Spleen (tissue), 11 donors: ENCODE data around the gene NOXA1. TPM values are rescaled to one million over a fixed set of nuclear protein-coding genes. Genes with fewer than 3 reads are reported as not detected.
A peak's percentile ranks its signal among the peaks of the same experiment; 100 is the strongest.

Experiments
- DNase-seq: peaks from one replicate; pipeline ENCODE4 v3.0.0-alpha.2; 2020
- H3K27ac ChIP-seq, 8 donors: fragments of 200-600 bp; sonication (generic) in 7 of 8; 1 replicate in 4 of 8; 2 replicates in 4 of 8; pipeline versions ENCODE4 v1.5.0 to v1.8.0; 2016 to 2021; ENCODE audit warnings: inconsistent platforms in 4 of 8, mild to moderate bottlenecking in 4 of 8, moderate library complexity in 1 of 8
- H3K27me3 ChIP-seq, 7 donors: fragments of 200-600 bp; sonication (generic) in 6 of 7; replicated peaks in 1 of 7; 1 replicate in 4 of 7; 2 replicates in 3 of 7; pipeline versions ENCODE4 v1.5.0 to v1.8.0; 2016 to 2021; ENCODE audit warnings: inconsistent platforms in 3 of 7, mild to moderate bottlenecking in 1 of 7
- H3K36me3 ChIP-seq, 6 donors: fragments of 200-600 bp; sonication (generic) in 5 of 6; 1 replicate in 4 of 6; 2 replicates in 2 of 6; pipeline versions ENCODE4 v1.5.0 to v1.8.0; 2016 to 2021; ENCODE audit warnings: inconsistent platforms in 2 of 6
- H3K4me1 ChIP-seq, 6 donors: fragments of 200-600 bp; sonication (generic) in 5 of 6; 1 replicate in 3 of 6; 2 replicates in 3 of 6; pipeline versions ENCODE4 v1.5.0 to v1.8.0; 2016 to 2021; ENCODE audit warnings: inconsistent platforms in 3 of 6
- H3K4me3 ChIP-seq, 8 donors: fragments of 200-600 bp; sonication (generic) in 7 of 8; 1 replicate in 4 of 8; 2 replicates in 4 of 8; pipeline versions ENCODE4 v1.5.0 to v1.8.0; 2016 to 2021; ENCODE audit warnings: inconsistent platforms in 4 of 8, mild to moderate bottlenecking in 4 of 8, moderate library complexity in 2 of 8
- H3K9me3 ChIP-seq, 8 donors: fragments of 200-600 bp; sonication (generic) in 7 of 8; 1 replicate in 4 of 8; 2 replicates in 4 of 8; pipeline versions ENCODE4 v1.5.0 to v1.8.0; 2016 to 2021; ENCODE audit warnings: inconsistent platforms in 4 of 8
- POLR2A ChIP-seq, 3 donors: fragments of 450-650 bp; IDR thresholded peaks; one replicate each; pipeline ENCODE4 v1.5.1; 2017; ENCODE audit warnings: antibody characterized with exemption in 3 of 3, mild to moderate bottlenecking in 1 of 3
- POLR2AphosphoS5 ChIP-seq, 3 donors: sonication (generic); formaldehyde crosslinking; IDR thresholded peaks; one replicate each; pipeline ENCODE4 v1.5.1; 2017; ENCODE audit warnings: antibody characterized with exemption in 3 of 3
- WGBS, 5 donors: extraction: QIAGEN DNeasy Blood & Tissue Kit in 3 of 5; methylation state at CpG; one replicate each; pipeline versions ENCODE4 v1.1.5 to v1.1.7; 2013 to 2018; 5-methylcytosine and 5-hydroxymethylcytosine counted together
- intact Hi-C: fragments of 100-400 bp; cut with DNase I; formaldehyde crosslinking; loops from one replicate; pipeline ENCODE4 v1.15.0; 2023; ENCODE audit warnings: low total_unique reads
- polyA plus RNA-seq, 3 donors: library from polyadenylated mRNA; stranded (reverse); fragments of 200-250 nt; gene quantifications; one replicate each; pipeline ENCODE4 v1.2.1, GENCODE V29; 2013
- total RNA-seq, 7 donors: library from RNA; depleted of rRNA in 3 of 7; stranded (reverse); fragments of >200 nt in 3 of 7; fragmentation: NEBNext Ultra II Directional in 4 of 7; extraction: Animal tissue kit (Norgen Biotek cat#: 25700) in 4 of 7; gene quantifications; one replicate each; pipeline versions ENCODE4 v1.1.0 to v1.2.1, GENCODE V29; 2016 to 2021
- TF ChIP-seq, protein P1 (sequence below), 11 experiments: fragments of 200-600 bp in 7 of 11; fragments of 450-650 bp in 4 of 11; sonication (generic) in 4 of 11; IDR thresholded peaks in 8 of 11; conservative IDR thresholded peaks in 3 of 11; 1 replicate in 7 of 11; 2 replicates in 4 of 11; pipeline versions ENCODE4 v1.4.0 to v1.8.0; 2016 to 2021; ENCODE audit warnings: antibody characterized with exemption in 11 of 11, inconsistent platforms in 4 of 11, mild to moderate bottlenecking in 1 of 11
- donor health status: healthy with polysubstance abuse.
- donor health status: DM: no; HTN: no; CAD: no; lungs with moderate emphysema.
- donor health status: DM: no; HTN: no; CAD: no.
- donor health status: Bipolar disorder and iron deficiency.
- donor health status: healthy.
- donor health status: DM: no; HTN: no; CAD: no.
- donor health status: DM: yes; HTN: yes; CAD: no.

Gene NOXA1
- total and polyA plus RNA-seq, 10 donors = 1.9 to 15.0 (median 5.9) TPM

DNA sequence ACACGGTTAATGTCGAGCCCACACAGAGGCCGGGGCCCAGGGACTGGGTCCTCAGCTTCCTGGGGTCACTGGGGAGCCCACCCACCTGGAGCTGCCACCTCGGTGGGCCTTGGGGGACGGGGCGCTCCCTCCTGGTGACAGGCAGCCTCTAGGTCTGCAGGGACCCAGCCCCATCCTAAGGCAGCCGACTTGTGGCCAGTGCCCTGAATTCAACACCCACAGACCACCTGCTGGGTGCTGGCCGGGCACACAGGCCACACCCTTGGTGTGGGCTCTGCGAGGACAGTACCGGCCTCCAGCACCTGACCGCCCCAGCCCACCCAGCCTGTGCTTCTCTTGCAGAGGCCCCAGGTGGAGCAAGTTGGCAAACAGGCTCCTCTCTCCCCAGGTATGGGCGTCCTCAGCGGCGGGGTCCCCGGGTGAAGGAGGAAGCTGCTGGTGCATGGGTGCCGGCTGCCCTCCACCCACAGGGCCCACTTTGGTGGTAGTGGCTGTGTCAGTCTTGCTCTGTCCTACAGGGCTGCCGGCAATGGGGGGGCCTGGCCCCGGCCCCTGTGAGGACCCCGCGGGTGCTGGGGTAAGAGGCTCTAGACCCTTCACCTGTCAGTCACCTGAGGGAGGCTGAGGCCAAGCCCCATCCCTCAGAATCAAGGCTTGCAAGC lies 9.6 kb downstream of the NOXA1 start:
- 85 to 93% (median 90%) methylated on average over 5 to 20 of the region's 20 CpGs for WGBS, 5 donors
- peak; percentile 71 for DNase-seq

DNA sequence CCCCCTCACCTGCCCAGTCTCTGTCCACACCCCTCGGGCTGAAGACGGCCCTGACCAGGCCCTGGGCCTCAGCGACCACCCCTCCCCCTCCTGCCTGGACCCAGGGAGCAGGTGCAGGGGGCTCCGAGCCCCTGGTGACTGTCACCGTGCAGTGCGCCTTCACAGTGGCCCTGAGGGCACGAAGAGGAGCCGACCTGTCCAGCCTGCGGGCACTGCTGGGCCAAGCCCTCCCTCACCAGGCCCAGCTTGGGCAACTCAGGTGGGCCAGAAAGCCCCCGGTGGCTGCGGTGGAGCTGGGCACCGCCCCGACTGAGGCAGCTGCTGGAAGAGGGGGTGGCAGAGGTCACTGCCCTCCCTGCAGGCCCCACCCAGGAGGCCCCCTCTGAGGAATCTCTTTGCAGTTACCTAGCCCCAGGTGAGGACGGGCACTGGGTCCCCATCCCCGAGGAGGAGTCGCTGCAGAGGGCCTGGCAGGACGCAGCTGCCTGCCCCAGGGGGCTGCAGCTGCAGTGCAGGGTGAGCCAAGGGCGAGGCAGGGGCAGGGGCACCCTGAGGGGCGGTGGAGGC lies 10.2 kb downstream of the NOXA1 start:
- Histone ChIP-seq H3K27ac (no peak overlapping the region), H3K4me1 (peaks cover 0 to 54% (median 9%) of the 10 kb centered on the region in 6 donors), H3K36me3 (no peaks in the 10 kb centered on the region), H3K27me3 (peaks cover 0 to 76% (median 3%) of the 10 kb centered on the region in 7 donors), H3K9me3 (no peaks in the 10 kb centered on the region), H3K4me3 (no peak overlapping the region)
- TF ChIP-seq, protein P1, sequence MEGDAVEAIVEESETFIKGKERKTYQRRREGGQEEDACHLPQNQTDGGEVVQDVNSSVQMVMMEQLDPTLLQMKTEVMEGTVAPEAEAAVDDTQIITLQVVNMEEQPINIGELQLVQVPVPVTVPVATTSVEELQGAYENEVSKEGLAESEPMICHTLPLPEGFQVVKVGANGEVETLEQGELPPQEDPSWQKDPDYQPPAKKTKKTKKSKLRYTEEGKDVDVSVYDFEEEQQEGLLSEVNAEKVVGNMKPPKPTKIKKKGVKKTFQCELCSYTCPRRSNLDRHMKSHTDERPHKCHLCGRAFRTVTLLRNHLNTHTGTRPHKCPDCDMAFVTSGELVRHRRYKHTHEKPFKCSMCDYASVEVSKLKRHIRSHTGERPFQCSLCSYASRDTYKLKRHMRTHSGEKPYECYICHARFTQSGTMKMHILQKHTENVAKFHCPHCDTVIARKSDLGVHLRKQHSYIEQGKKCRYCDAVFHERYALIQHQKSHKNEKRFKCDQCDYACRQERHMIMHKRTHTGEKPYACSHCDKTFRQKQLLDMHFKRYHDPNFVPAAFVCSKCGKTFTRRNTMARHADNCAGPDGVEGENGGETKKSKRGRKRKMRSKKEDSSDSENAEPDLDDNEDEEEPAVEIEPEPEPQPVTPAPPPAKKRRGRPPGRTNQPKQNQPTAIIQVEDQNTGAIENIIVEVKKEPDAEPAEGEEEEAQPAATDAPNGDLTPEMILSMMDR (IDR thresholded peaks at IDR 0.05 in 8 of 11, conservative IDR thresholded peaks at IDR 0.05 in 3 of 11) = no peak
- no peak for TF ChIP-seq POLR2AphosphoS5 (IDR thresholded peaks at IDR 0.05)
- TF ChIP-seq POLR2A (IDR thresholded peaks at IDR 0.05) = no peak
- peak; percentile 73 for DNase-seq
- intact Hi-C loops = no loop called here
- WGBS, 5 donors = 77 to 83% (median 81%) methylated on average over 13 to 19 of the region's 19 CpGs

More for the DNA sequence above, 9.6 kb downstream of the NOXA1 start:
- Histone ChIP-seq H3K4me3 (no peak overlapping the region), H3K4me1 (peaks cover 0 to 54% (median 9%) of the 10 kb centered on the region in 6 donors), H3K36me3 (no peaks in the 10 kb centered on the region), H3K9me3 (no peaks in the 10 kb centered on the region), H3K27ac (no peak overlapping the region), H3K27me3 (peaks cover 0 to 70% (median 3%) of the 10 kb centered on the region in 7 donors)
- no peak for TF ChIP-seq POLR2AphosphoS5 (IDR thresholded peaks at IDR 0.05)
- TF ChIP-seq, protein P1 (IDR thresholded peaks at IDR 0.05 in 8 of 11, conservative IDR thresholded peaks at IDR 0.05 in 3 of 11) = no peak
- TF ChIP-seq POLR2A (IDR thresholded peaks at IDR 0.05) = no peak
- intact Hi-C loops = no loop called here

DNA sequence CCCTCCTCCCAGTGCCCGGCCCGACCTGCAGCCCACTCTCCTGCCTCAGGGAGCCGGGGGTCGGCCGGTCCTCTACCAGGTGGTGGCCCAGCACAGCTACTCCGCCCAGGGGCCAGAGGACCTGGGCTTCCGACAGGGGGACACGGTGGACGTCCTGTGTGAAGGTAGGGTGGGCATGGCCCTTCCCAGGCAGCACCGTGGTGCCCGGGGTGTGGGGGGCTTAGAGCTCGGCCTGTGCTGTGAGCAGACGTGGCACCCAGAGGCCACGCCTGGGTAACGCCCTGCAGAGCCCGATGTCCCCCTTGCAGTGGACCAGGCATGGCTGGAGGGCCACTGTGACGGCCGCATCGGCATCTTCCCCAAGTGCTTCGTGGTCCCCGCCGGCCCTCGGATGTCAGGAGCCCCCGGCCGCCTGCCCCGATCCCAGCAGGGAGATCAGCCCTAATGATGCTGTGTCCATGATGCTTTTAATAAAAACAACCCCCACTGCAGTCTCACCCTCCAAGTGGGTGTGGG lies 10.8 kb downstream of the NOXA1 start:
- WGBS, 5 donors = 86 to 95% (median 94%) methylated on average over 4 to 26 of the region's 26 CpGs
- Histone ChIP-seq H3K4me3 (no peak overlapping the region), H3K36me3 (no peaks in the 10 kb centered on the region), H3K27me3 (peaks cover 0 to 82% (median 3%) of the 10 kb centered on the region in 7 donors), H3K27ac (no peak overlapping the region), H3K9me3 (no peaks in the 10 kb centered on the region), H3K4me1 (peaks cover 0 to 50% (median 9%) of the 10 kb centered on the region in 6 donors)
- peak; percentile 64 for DNase-seq
- TF ChIP-seq, protein P1 (IDR thresholded peaks at IDR 0.05 in 8 of 11, conservative IDR thresholded peaks at IDR 0.05 in 3 of 11) = no peak
- TF ChIP-seq POLR2A (IDR thresholded peaks at IDR 0.05) (no peak), POLR2AphosphoS5 (IDR thresholded peaks at IDR 0.05) (no peak)
- intact Hi-C loops = no loop called here
